ENCODE measurements around the gene BTD.

Gene BTD

GRCh38 chr3:15654891-15655290, 53.3 kb downstream of the BTD start:
- no peak for TF ChIP-seq EGR1 (IDR thresholded peaks at IDR 0.05)
- TF ChIP-seq CREB1 (IDR thresholded peaks at IDR 0.05; ENCODE audit: low read depth) = no peak
- TF ChIP-seq TEAD4 (IDR thresholded peaks at IDR 0.05) = no peak
- TF ChIP-seq FOXM1 (IDR thresholded peaks at IDR 0.05; ENCODE audit: borderline replicate concordance, low read depth) = no peak
- TF ChIP-seq NFIC (IDR thresholded peaks at IDR 0.05) = no peak
- no peak for TF ChIP-seq RAD21 (IDR thresholded peaks at IDR 0.05; ENCODE audit: low read depth)
- no peak for TF ChIP-seq REST (IDR thresholded peaks at IDR 0.05; ENCODE audit: low read depth)
- no peak for TF ChIP-seq ZBTB7A (IDR thresholded peaks at IDR 0.05; ENCODE audit: low read depth)
- no peak for TF ChIP-seq USF1 (IDR thresholded peaks at IDR 0.05)
- TF ChIP-seq TCF12 (IDR thresholded peaks at IDR 0.05; ENCODE audit: low read depth) = no peak
- no peak for TF ChIP-seq TAF1 (IDR thresholded peaks at IDR 0.05; ENCODE audit: low read depth)
- no peak for TF ChIP-seq YY1 (IDR thresholded peaks at IDR 0.05; ENCODE audit: low read depth)
- no peak for TF ChIP-seq EP300 (IDR thresholded peaks at IDR 0.05; ENCODE audit: borderline replicate concordance)
- no peak for TF ChIP-seq CEBPB (IDR thresholded peaks at IDR 0.05)
- TF ChIP-seq MAX (IDR thresholded peaks at IDR 0.05) = no peak

GRCh38 chr3:15656342-15656741, 54.8 kb downstream of the BTD start:
- TF ChIP-seq EP300 (IDR thresholded peaks at IDR 0.05; ENCODE audit: borderline replicate concordance) = no peak
- TF ChIP-seq YY1 (IDR thresholded peaks at IDR 0.05; ENCODE audit: low read depth) = no peak
- TF ChIP-seq ZBTB7A (IDR thresholded peaks at IDR 0.05; ENCODE audit: low read depth) = no peak
- no peak for TF ChIP-seq MAX (IDR thresholded peaks at IDR 0.05)
- TF ChIP-seq EGR1 (IDR thresholded peaks at IDR 0.05) = no peak
- TF ChIP-seq FOXM1 (IDR thresholded peaks at IDR 0.05; ENCODE audit: borderline replicate concordance, low read depth) = no peak
- TF ChIP-seq REST (IDR thresholded peaks at IDR 0.05; ENCODE audit: low read depth) = no peak
- no peak for TF ChIP-seq TCF12 (IDR thresholded peaks at IDR 0.05; ENCODE audit: low read depth)
- TF ChIP-seq CREB1 (IDR thresholded peaks at IDR 0.05; ENCODE audit: low read depth) = no peak
- TF ChIP-seq USF1 (IDR thresholded peaks at IDR 0.05) = no peak
- no peak for TF ChIP-seq CEBPB (IDR thresholded peaks at IDR 0.05)
- no peak for TF ChIP-seq NFIC (IDR thresholded peaks at IDR 0.05)
- TF ChIP-seq TEAD4 (IDR thresholded peaks at IDR 0.05) = no peak
- TF ChIP-seq TAF1 (IDR thresholded peaks at IDR 0.05; ENCODE audit: low read depth) = no peak
- TF ChIP-seq RAD21 (IDR thresholded peaks at IDR 0.05; ENCODE audit: low read depth) = no peak

GRCh38 chr3:15657016-15657415, 55.5 kb downstream of the BTD start:
- TF ChIP-seq EGR1 (IDR thresholded peaks at IDR 0.05) (no peak), FOXM1 (IDR thresholded peaks at IDR 0.05; ENCODE audit: borderline replicate concordance, low read depth) (no peak), CREB1 (IDR thresholded peaks at IDR 0.05; ENCODE audit: low read depth) (no peak), RAD21 (IDR thresholded peaks at IDR 0.05; ENCODE audit: low read depth) (no peak), EP300 (IDR thresholded peaks at IDR 0.05; ENCODE audit: borderline replicate concordance) (no peak), TEAD4 (IDR thresholded peaks at IDR 0.05) (no peak), USF1 (IDR thresholded peaks at IDR 0.05) (no peak), YY1 (IDR thresholded peaks at IDR 0.05; ENCODE audit: low read depth) (no peak), TCF12 (IDR thresholded peaks at IDR 0.05; ENCODE audit: low read depth) (no peak), CEBPB (IDR thresholded peaks at IDR 0.05) (no peak), TAF1 (IDR thresholded peaks at IDR 0.05; ENCODE audit: low read depth) (no peak), MAX (IDR thresholded peaks at IDR 0.05) (no peak), ZBTB7A (IDR thresholded peaks at IDR 0.05; ENCODE audit: low read depth) (no peak), REST (IDR thresholded peaks at IDR 0.05; ENCODE audit: low read depth) (no peak), NFIC (IDR thresholded peaks at IDR 0.05) (no peak)

All from Ishikawa (cell line).